ENCODE data around the gene COL23A1. TPM values are rescaled to one million over a fixed set of nuclear protein-coding genes. Genes with fewer than 3 reads are reported as not detected.

COL23A1 gene
- total RNA-seq, 1 donor from 2014 or later: 0.12 TPM

- Mint-ChIP-seq H3K9me3 (ENCODE audit: low read depth) (peaks cover 13% of the 10 kb centered on the region), H3K27me3 (ENCODE audit: low read depth) (no peaks in the 10 kb centered on the region), H3K36me3 (ENCODE audit: low read depth) (no peaks in the 10 kb centered on the region), H3K27ac (ENCODE audit: unreplicated experiment) (no peak overlapping the region), H3K4me1 (ENCODE audit: low read depth) (no peaks in the 10 kb centered on the region), H3K4me3 (ENCODE audit: unreplicated experiment) (no peak overlapping the region)
- no peak for DNase-seq (ENCODE audit: low spot score)
- TF ChIP-seq CTCF (IDR thresholded peaks at IDR 0.05): no peak
These were observed 114.8 kb downstream of the COL23A1 start for GRCh38 chr5:178475422-178475821.

DNA sequence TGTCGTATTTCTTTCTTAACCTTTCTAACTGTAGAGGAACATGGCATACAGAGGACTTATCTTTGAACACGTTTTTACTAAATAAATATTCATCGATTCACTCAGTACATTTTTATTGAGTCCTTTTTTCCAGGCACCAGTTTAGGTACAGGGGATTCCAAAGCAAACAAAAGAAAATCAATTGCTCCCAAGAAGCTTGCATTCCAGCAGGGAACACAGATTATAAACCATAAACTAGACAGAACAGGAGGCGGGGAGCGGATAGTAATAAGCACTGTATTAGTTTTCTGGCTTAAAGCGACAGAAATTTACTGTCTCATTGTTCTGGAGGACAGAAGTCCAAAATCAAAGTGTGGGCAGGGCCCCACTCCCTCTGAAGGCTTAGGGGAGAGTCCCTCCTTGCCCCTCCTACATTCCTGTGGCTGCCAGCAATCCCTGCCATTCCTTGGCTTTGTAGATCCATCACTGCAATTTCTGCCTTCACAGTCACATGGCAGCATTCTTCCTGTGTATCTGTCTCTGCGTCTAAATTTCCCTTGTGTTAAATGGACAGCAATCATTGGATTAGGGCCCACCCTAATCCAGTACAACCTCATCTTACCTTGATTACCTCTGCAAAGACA is 115.5 kb downstream of the COL23A1 start:
- no peak for TF ChIP-seq CTCF (IDR thresholded peaks at IDR 0.05)
- Mint-ChIP-seq H3K36me3 (ENCODE audit: low read depth) (no peaks in the 10 kb centered on the region), H3K4me1 (ENCODE audit: low read depth) (no peaks in the 10 kb centered on the region), H3K27ac (ENCODE audit: unreplicated experiment) (no peak overlapping the region), H3K9me3 (ENCODE audit: low read depth) (peaks cover 13% of the 10 kb centered on the region), H3K4me3 (ENCODE audit: unreplicated experiment) (no peak overlapping the region), H3K27me3 (ENCODE audit: low read depth) (no peaks in the 10 kb centered on the region)
- no peak for DNase-seq (ENCODE audit: low spot score)

DNA sequence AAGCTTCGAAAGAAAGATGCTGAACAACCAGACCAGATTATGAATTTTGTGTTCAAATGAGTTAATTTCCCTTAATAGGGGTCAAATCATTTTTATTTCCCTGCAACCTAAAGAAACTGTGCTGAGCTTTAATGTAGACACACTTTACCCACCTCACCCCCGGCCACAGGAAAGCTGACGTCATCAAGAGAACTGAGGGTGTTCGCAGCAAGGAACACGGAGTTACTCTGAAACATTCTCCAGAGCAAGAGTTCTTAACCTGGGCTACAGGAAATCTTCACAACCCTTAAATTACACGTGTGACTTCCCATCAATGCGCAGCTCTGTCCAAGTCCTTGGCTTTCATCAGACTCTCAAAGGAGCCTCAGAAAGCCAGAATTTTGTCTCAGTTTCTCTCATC is 116.3 kb downstream of the COL23A1 start:
- peaks cover 2% of the 10 kb centered on the region for H3K4me1 Mint-ChIP-seq (ENCODE audit: low read depth)
- TF ChIP-seq CTCF (IDR thresholded peaks at IDR 0.05): no peak
- DNase-seq (ENCODE audit: low spot score): no peak
- no peak overlapping the region for H3K4me3 Mint-ChIP-seq (ENCODE audit: unreplicated experiment)
- no peaks in the 10 kb centered on the region for H3K27me3 Mint-ChIP-seq (ENCODE audit: low read depth)
- peaks cover 13% of the 10 kb centered on the region for H3K9me3 Mint-ChIP-seq (ENCODE audit: low read depth)
- H3K36me3 Mint-ChIP-seq (ENCODE audit: low read depth): no peaks in the 10 kb centered on the region
- H3K27ac Mint-ChIP-seq (ENCODE audit: unreplicated experiment): no peak overlapping the region

GRCh38 chr5:178472138-178472537 is 118.1 kb downstream of the COL23A1 start:
- H3K4me1 Mint-ChIP-seq (ENCODE audit: low read depth): peaks cover 15% of the 10 kb centered on the region
- no peak overlapping the region for H3K4me3 Mint-ChIP-seq (ENCODE audit: unreplicated experiment)
- no peak for DNase-seq (ENCODE audit: low spot score)
- no peak for TF ChIP-seq CTCF (IDR thresholded peaks at IDR 0.05)
- H3K36me3 Mint-ChIP-seq (ENCODE audit: low read depth): no peaks in the 10 kb centered on the region
- H3K27ac Mint-ChIP-seq (ENCODE audit: unreplicated experiment): no peak overlapping the region
- H3K9me3 Mint-ChIP-seq (ENCODE audit: low read depth): peaks cover 13% of the 10 kb centered on the region
- H3K27me3 Mint-ChIP-seq (ENCODE audit: low read depth): no peaks in the 10 kb centered on the region

GRCh38 chr5:178471711-178472110 is 118.5 kb downstream of the COL23A1 start:
- H3K27me3 Mint-ChIP-seq (ENCODE audit: low read depth): no peaks in the 10 kb centered on the region
- H3K36me3 Mint-ChIP-seq (ENCODE audit: low read depth): no peaks in the 10 kb centered on the region
- no peak for TF ChIP-seq CTCF (IDR thresholded peaks at IDR 0.05)
- no peak overlapping the region for H3K4me3 Mint-ChIP-seq (ENCODE audit: unreplicated experiment)
- peaks cover 13% of the 10 kb centered on the region for H3K9me3 Mint-ChIP-seq (ENCODE audit: low read depth)
- H3K27ac Mint-ChIP-seq (ENCODE audit: unreplicated experiment): no peak overlapping the region
- peaks cover 15% of the 10 kb centered on the region for H3K4me1 Mint-ChIP-seq (ENCODE audit: low read depth)
- DNase-seq (ENCODE audit: low spot score): no peak

Data from chondrocyte (in vitro differentiated cells).